IMR-90 (cell line): ENCODE results near the gene CFAP97. TPM values are rescaled to one million over a fixed set of nuclear protein-coding genes. Genes with fewer than 3 reads are reported as not detected.

Experiments
- ATAC-seq: fragments of 200-7000 bp; cut with Tn5 transposase; 2 replicates; pipeline ENCODE4 v1.9.1; 2020; ENCODE audit warnings: low read depth, mild to moderate bottlenecking, moderate library complexity
- BruUV-seq: library from RNA; stranded (reverse); fragments of 400-500 nt; replicated peaks from 2 replicates; lab custom pipeline; 2021; lab: Mats Ljungman, UMichigan
- CTCF ChIA-PET: fragments of 300-600 bp; formaldehyde crosslinking; extraction: SDS; loops from one replicate; lab custom pipeline; 2021; ENCODE audit warnings: antibody characterized with exemption; lab: Yijun Ruan, JAX
- POLR2A ChIA-PET: fragments of 300-600 bp; sonication (Branson Sonifier 250); formaldehyde crosslinking; loops from one replicate; lab custom pipeline; 2022; ENCODE audit warnings: antibody characterized with exemption; ENCODE audit not compliant: unreplicated experiment; lab: Charles Lee
- DNase-seq: peaks from one replicate; pipeline ENCODE4 v3.0.0; 2013
- H2AFZ ChIP-seq: replicated peaks from 2 replicates; pipeline ENCODE3; 2013; ENCODE audit warnings: low read length, mild to moderate bottlenecking; ENCODE audit not compliant: poor library complexity
- H2AK5ac ChIP-seq: 2 replicates; pipeline ENCODE4 v1.6.1; 2013; ENCODE audit warnings: low read depth, low read length, inconsistent platforms
- H2AK9ac ChIP-seq: replicated peaks from 2 replicates; pipeline ENCODE3; 2013; ENCODE audit warnings: mild to moderate bottlenecking, low read depth, low read length, moderate library complexity; ENCODE audit not compliant: poor library complexity
- H2BK120ac ChIP-seq: 2 replicates; pipeline ENCODE4 v1.6.1; 2013; ENCODE audit warnings: low read depth, low read length, inconsistent platforms
- H2BK15ac ChIP-seq: 3 replicates; pipeline ENCODE4 v1.6.1; 2013; ENCODE audit warnings: low read depth, low read length, inconsistent platforms
- H2BK20ac ChIP-seq: 2 replicates; pipeline ENCODE4 v1.6.1; 2013; ENCODE audit warnings: low read depth, mild to moderate bottlenecking, inconsistent platforms, low read length, moderate library complexity
- H2BK5ac ChIP-seq: 2 replicates; pipeline ENCODE4 v1.6.1; 2013; ENCODE audit warnings: mild to moderate bottlenecking, low read depth, low read length, inconsistent platforms; ENCODE audit not compliant: poor library complexity, severe bottlenecking
- H3K14ac ChIP-seq: replicated peaks from 2 replicates; pipeline ENCODE4 v1.6.1; 2013; ENCODE audit warnings: low read depth, low read length, inconsistent platforms
- H3K18ac ChIP-seq: 2 replicates; pipeline ENCODE4 v1.6.1; 2013; ENCODE audit warnings: low read depth, low read length, control low read depth
- H3K23ac ChIP-seq: 2 replicates; pipeline ENCODE4 v1.6.1; 2013; ENCODE audit warnings: low read depth, low read length, inconsistent platforms
- H3K27ac ChIP-seq: 2 replicates; pipeline ENCODE4 v1.5.1; 2013; ENCODE audit warnings: mild to moderate bottlenecking, control low read depth, low read length; ENCODE audit not compliant: insufficient read depth
- H3K27me3 ChIP-seq: 2 replicates; pipeline ENCODE4 v1.6.1; 2013; ENCODE audit warnings: low read length; ENCODE audit not compliant: control insufficient read depth, insufficient read depth
- H3K36me3 ChIP-seq: 2 replicates; pipeline ENCODE4 v1.6.1; 2013; ENCODE audit warnings: low read length, mixed read lengths; ENCODE audit not compliant: control insufficient read depth, insufficient read depth
- H3K4ac ChIP-seq: 2 replicates; pipeline ENCODE4 v1.6.1; 2013; ENCODE audit warnings: low read depth, low read length, inconsistent platforms
- H3K4me1 ChIP-seq: 2 replicates; pipeline ENCODE4 v1.6.1; 2013; ENCODE audit warnings: low read length, mixed read lengths; ENCODE audit not compliant: control insufficient read depth, insufficient read depth
- H3K4me2 ChIP-seq: 2 replicates; pipeline ENCODE4 v1.6.1; 2013; ENCODE audit warnings: low read depth, mild to moderate bottlenecking, control low read depth, low read length, moderate library complexity
- H3K4me3 ChIP-seq: 2 replicates; pipeline ENCODE4 v1.5.1; 2013; ENCODE audit warnings: low read depth, mild to moderate bottlenecking, control low read depth, low read length, moderate library complexity; ENCODE audit not compliant: insufficient read depth
- H3K56ac ChIP-seq: 2 replicates; pipeline ENCODE4 v1.6.1; 2013; ENCODE audit warnings: low read length, inconsistent platforms; ENCODE audit not compliant: insufficient read depth; ENCODE audit errors: extremely low read depth
- H3K79me1 ChIP-seq, 2 experiments: 2 replicates each; pipeline ENCODE4 v1.6.1; 2013; ENCODE audit warnings: low read length in 2 of 2, inconsistent platforms in 1 of 2, low read depth in 1 of 2
- H3K9ac ChIP-seq: 2 replicates; pipeline ENCODE4 v1.6.1; 2013; ENCODE audit warnings: low read depth, low read length, control low read depth
- H3K9me1 ChIP-seq: 2 replicates; pipeline ENCODE4 v1.6.1; 2013; ENCODE audit warnings: low read length, inconsistent platforms; ENCODE audit not compliant: insufficient read depth
- H3K9me3 ChIP-seq: 2 replicates; pipeline ENCODE4 v1.6.1; 2013; ENCODE audit warnings: low read length; ENCODE audit not compliant: control insufficient read depth, insufficient read depth
- H4K20me1 ChIP-seq: 2 replicates; pipeline ENCODE4 v1.6.1; 2013; ENCODE audit warnings: low read length, inconsistent platforms; ENCODE audit not compliant: insufficient read depth
- H4K5ac ChIP-seq: 2 replicates; pipeline ENCODE4 v1.6.1; 2013; ENCODE audit warnings: mild to moderate bottlenecking, low read depth, low read length, control low read depth
- H4K8ac ChIP-seq, 2 experiments: 2 replicates each; pipeline ENCODE4 v1.6.1; 2013; ENCODE audit warnings: low read depth in 2 of 2, low read length in 2 of 2, control low read depth in 1 of 2, inconsistent platforms in 1 of 2
- H4K91ac ChIP-seq: 2 replicates; pipeline ENCODE4 v1.6.1; 2013; ENCODE audit warnings: low read depth, low read length, inconsistent platforms; ENCODE audit not compliant: insufficient read depth
- RCOR1 ChIP-seq: IDR thresholded peaks from 2 replicates; pipeline ENCODE4 v1.6.1; 2012; ENCODE audit warnings: mild to moderate bottlenecking, low read length, improper control_type of control experiment; ENCODE audit not compliant: insufficient replicate concordance
- WGBS, 2 experiments: methylation state at CpG; one replicate each; pipeline versions ENCODE4 v1.1.5 to v1.1.7; 2013; ENCODE audit warnings: missing lambda C conversion rate in 2 of 2; ENCODE audit not compliant: insufficient read length in 1 of 2; ENCODE audit errors: extremely low coverage in 2 of 2; 5-methylcytosine and 5-hydroxymethylcytosine counted together
- dilution Hi-C: fragments of 300-500 bp; cut with HindIII; formaldehyde crosslinking; loops from one replicate; pipeline ENCODE4 v1.14.3; 2018; ENCODE audit warnings: low sequenced_read_pairs; ENCODE audit not compliant: unreplicated experiment
- in situ Hi-C: fragments of 300-500 bp; cut with MboI; formaldehyde crosslinking; loops from 3 replicates; pipeline ENCODE4 v1.14.3; 2019; ENCODE audit warnings: low sequenced_read_pairs, inconsistent platforms, mixed read lengths
- intact Hi-C: fragments of 100-400 bp; cut with micrococcal nuclease; formaldehyde crosslinking; loops from 2 replicates; pipeline ENCODE4 v1.10.0; 2022
- polyA plus RNA-seq, 3 experiments: library from polyadenylated mRNA; depleted of rRNA; stranded (reverse); fragments of >200 nt; gene quantifications; 2 replicates each; pipeline ENCODE4 v1.2.3, GENCODE V29; 2012; ENCODE audit warnings: low replicate concordance in 1 of 3
- total RNA-seq: library from RNA; depleted of rRNA; stranded (reverse); fragments of >200 nt; gene quantifications from 2 replicates; pipeline ENCODE4 v1.2.3, GENCODE V29; 2012

The CFAP97 gene
- total and polyA plus RNA-seq, 2 of the 4 experiments (the other 2 are of a cell fraction) = 14.5 to 16.0 TPM

DNA sequence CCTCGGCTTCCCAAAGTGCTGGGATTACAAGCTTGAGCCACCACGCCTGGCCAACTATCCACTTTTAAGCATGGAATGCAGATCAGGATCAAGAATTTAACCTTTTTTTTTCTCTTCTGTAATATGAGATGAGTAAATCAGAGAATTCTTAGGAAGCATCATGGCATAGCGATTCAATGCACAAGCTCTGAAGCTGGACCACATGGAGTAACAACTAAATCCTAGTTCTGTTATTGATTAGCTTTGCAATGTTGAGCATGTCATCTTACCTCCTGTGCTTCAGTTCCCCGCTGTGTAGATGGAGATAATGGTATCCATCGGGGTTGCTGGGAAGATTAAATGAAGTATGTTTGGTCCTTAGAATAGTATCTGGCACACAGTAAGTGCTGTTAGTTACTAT, 3.7 kb upstream of the CFAP97 start:
- H3K9me1 ChIP-seq = peaks cover 4% of the 10 kb centered on the region; the same call in 1 of the 2 replicates
- H3K36me3 ChIP-seq = no peaks in the 10 kb centered on the region
- H3K9ac ChIP-seq = no peak overlapping the region
- dilution Hi-C loops (no loop called here), intact Hi-C loops (no loop called here), in situ Hi-C loops (no loop called here)
- no peak for ATAC-seq
- ChIA-PET CTCF (no interaction called here), POLR2A (no interaction called here)
- H2BK120ac ChIP-seq = no peak overlapping the region
- no peak overlapping the region for H3K56ac ChIP-seq
- no peak overlapping the region for H2AK9ac ChIP-seq
- H2AK5ac ChIP-seq = no peak overlapping the region
- no CpG with 5 or more reads among the region's 5 CpGs for WGBS, 2 experiments
- no peak overlapping the region for H3K18ac ChIP-seq
- H4K20me1 ChIP-seq = 0 out of 2 replicates have a peak, but pooled peaks cover 5% of the 10 kb centered on the region
- H3K9me3 ChIP-seq = no peaks in the 10 kb centered on the region
- H3K4me2 ChIP-seq = no peak overlapping the region
- H2BK5ac ChIP-seq = no peak overlapping the region
- no peak overlapping the region for H4K8ac ChIP-seq
- H3K4me1 ChIP-seq = peaks cover 10% of the 10 kb centered on the region
- H4K5ac ChIP-seq = no peak overlapping the region
- no peak for DNase-seq
- no peak overlapping the region for H3K27ac ChIP-seq
- H4K91ac ChIP-seq = no peak overlapping the region
- H3K23ac ChIP-seq = no peak overlapping the region
- H2BK15ac ChIP-seq = no peak overlapping the region
- H2AFZ ChIP-seq = no peak overlapping the region
- TF ChIP-seq RCOR1 = no peak
- H3K4ac ChIP-seq = no peak overlapping the region
- peaks cover 25 to 38% of the 10 kb centered on the region in 2 experiments for H3K79me1 ChIP-seq
- H3K14ac ChIP-seq = no peak overlapping the region
- H3K4me3 ChIP-seq = no peak overlapping the region
- BruUV-seq = no TSS peak
- H2BK20ac ChIP-seq = no peak overlapping the region
- H3K27me3 ChIP-seq = no peaks in the 10 kb centered on the region
